GM19240 (cell line): Measurements from ENCODE around the gene STX8.
"Not testable (repeated sequence)": the region's sequence is repeated elsewhere in the genome, so short reads cannot be mapped to it uniquely, and the experiment has no call there.

Experiments
- DNase-seq: peaks from one replicate; pipeline ENCODE4 v3.0.0; 2011; ENCODE audit warnings: low spot score; ENCODE audit not compliant: insufficient read length

Gene STX8

DNA sequence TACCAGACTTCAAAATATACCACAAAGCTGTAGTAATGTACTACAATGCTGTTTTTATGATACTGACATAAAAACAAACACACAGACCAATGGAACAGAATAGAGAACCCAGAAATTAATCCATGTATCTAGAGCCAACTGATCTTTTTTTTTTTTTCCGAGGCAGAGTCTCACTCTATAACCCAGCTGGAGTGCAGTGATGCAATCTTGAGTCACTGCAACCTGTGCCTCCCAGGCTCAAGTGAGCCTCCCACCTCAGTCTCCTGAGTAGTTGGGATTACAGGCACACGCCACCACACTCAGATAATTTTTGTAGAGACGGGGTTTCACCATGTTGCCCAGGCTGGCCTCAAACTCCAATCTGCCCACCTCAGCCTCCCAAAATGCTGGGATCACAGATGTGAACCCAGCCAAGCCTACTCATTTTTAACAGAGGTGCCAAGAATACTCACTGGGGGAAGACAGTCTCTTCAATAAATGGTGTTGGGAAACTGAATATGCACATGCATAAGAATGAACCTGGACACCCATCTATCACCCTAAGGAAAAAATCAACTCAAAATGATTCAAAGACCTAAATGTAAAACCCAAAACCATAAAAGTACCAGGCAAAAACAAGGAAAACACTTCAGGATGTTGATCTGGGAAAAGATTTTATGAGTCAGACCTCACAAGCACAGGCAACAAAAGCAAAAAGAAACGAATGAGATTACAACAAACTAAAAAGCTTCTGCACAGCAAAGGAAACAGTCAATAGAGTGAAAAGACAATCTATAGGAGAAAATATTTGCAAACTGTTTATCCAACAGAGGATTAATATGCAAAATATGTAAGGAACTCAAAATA is 63.1 kb downstream of the STX8 start:
- DNase-seq: no peak

DNA sequence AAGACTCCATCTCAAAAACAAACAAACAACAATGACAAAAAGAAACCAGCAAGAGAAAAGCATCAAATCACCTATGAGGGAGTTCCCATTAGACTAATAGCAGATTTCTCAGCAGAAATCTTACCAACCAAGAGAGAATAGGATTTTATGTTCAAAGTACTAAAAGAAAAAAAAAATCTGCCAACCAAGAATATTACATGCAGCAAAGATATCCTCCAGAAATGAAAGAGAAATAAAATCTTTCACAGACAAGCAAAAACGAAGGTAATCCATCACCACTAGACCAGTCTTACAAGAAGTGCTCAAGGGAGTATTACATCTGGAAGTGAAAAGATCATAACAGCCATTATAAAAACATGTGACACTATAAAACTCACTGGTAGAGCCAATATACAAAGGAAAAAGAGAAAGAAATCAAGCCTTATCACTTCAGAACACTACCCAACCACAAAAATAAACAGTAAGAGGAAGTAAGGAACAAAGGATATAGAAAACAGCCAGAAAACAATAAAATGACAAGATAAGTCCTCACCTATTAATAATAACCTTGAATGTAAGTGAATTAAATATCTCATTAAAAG is 66.3 kb downstream of the STX8 start:
- DNase-seq: no peak

DNA sequence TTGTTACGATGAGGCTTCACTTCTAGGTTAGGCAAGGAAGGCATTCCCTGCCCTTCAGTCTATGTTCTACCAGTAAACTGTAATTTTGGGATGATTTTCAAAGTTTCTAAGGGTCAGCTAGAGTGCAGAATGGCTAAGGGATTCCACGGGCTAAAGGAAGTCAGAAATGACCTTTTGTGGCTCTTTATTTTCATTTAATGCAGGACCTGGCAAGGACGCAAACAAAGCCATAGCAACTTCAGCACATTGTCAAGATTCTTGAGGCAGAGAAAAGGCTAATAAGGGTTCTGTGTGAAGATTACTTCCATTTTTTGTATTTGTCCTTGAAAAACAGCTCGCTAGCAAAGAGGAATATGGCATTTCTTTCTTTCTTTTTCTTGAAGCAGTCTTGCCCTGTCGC is 76.6 kb downstream of the STX8 start:
- no peak for DNase-seq

DNA sequence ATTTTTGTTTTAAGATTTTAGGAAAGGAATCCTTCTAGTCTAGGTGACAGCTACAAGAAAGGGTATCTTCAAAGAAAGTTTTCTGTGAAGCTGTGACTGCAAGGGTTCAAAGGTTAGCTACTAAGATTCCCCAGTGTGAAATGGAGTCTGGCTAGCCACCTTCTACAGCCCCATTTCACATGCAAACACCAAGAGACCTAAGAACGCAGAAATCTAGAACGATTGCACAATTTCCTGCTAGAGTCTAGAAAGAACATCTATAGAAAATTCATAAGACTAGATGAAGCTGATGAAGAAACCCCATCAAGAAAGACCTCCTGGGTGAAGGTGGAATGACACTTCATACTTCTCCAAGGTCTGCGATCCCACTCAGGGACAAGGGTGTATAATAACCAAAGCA is 77.1 kb downstream of the STX8 start:
- no peak for DNase-seq

DNA sequence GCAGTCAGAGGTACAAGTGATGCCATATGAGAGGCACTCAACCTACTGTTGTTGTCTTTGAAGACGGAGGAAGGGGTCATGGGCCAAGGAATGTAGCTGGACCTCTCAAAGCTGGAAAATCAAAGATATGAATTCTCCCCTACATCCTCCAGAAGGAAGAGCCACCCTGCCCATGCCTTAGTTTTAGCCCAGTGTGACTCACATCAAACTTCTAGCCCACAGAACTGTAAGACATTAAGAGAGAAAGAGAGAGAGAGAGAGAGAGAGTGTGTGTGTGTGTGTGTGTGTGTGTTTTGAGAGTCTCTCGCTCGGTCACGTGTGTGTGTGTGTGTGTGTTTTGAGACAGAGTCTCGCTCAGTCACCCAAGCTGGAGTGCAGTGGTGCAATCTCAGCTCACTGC is 87.1 kb downstream of the STX8 start:
- no peak for DNase-seq

DNA sequence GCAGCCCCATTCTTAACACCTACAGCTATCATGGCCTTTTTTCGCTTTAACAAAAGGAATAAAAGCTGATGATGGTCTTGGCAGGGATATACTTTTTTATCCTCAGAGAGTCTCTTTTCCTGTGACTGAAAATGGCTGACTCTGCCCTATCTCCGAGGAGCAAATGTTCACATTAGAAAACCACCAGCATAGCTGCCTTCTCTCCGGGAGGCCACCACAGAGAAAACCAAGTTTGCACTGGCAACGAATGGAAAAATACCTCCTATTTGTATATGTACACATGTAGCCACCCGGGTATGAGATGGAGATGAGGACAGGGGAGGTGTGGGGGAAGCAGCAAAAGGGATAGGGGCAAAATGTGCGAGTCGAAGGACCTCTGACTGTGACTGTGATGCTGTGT is 88.2 kb downstream of the STX8 start:
- DNase-seq: no peak

DNA sequence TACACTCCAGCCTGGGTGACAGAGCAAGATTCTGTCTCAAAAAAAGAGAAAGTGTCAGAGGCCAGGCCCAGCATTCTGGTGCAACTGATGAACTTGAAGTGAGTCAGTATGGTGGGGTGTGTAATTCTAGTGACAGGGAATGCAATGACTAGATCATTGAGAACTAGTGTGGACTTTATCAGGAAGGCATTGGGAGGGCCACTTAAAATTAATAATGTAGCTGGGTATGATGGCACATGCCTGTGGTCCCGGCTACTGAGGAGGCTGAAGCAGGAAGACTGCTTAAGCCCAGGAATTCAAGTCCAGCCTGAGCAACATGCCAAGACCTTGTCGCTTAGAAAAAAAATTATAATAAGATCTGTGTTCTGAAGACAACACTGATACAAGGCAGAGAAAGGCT is 90.8 kb downstream of the STX8 start:
- DNase-seq: no peak

DNA sequence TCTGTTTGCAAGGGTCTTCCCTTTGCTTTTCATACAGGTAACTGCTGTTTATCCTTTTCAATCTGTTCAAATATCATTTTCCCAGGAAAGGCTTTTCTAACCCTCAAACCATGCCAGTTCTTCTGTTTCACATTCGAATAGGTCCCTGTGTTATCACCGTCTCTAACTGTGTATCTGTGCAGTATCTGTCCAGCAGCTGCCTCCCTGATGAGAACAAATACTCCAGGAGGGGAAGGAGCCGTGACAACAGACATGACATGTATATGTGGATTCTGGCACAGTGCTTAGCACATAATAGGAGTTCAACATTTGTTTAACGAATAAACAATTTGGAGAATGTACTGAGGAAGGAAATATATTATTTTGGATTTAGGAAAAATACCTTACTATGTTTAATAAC is 95.7 kb downstream of the STX8 start:
- no peak for DNase-seq

DNA sequence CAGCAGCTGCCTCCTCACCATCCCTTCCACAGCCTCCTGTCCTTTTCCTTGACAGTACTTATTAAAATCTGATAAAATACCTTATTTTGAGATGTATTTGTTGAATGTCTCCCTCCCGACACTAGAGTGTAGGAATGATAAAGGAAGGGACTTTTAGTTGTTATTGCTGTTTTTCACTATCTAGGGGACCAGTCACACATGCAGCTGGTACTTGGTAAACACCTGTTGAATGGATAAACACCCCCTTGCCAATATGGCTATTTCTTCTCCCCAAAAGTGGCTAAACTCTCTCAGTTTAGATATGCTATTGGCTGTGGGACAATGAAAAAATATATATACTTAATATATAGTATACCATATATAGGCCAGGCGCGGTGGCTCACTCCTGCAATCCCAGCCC is 96.7 kb downstream of the STX8 start:
- no peak for DNase-seq

DNA sequence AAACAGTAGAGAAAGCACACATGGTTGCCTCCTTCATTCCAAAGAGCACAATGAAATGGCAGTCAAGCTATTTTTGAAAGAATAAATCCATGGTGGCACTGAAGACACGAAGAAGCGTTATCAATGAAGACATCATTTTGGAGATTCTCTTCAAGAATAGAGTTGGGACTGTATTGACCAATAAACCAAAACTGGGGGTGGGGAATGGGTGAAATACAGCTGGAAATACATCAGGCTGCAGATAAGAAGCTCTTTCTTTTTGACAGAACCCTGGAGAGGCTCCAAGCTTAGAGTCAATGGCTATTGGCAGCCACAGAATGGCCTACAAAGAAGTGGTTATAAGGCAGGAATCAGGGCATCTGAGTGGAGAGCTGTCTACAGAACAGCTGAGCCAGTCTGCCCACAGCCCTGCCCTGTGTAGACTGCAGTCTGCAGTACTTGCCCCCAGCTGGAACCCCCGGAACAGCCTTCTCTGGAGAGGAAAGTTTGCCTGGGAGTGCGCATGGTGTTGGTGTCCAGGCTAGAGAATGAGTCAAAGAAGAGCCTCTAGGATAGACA is 100.4 kb downstream of the STX8 start:
- no peak for DNase-seq

DNA sequence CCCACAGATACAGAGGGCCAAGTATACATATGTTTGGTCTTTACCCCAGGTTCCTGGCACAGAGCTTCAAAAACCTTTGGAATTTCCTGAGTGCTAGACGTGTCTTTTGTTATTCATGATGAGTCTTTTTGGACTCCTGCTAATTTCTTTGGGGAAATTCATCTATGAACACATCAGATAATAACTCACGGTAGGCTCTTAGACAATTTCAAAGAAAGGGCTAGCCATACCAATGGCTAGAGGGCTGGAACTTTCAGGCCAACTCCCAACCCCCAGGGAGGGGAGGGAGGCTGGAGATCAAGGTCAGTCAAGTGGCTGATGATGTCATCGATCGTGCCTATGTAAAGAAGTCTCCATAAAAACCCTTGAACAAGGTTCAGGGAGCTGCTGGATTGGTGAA is 101.9 kb downstream of the STX8 start:
- no peak for DNase-seq

DNA sequence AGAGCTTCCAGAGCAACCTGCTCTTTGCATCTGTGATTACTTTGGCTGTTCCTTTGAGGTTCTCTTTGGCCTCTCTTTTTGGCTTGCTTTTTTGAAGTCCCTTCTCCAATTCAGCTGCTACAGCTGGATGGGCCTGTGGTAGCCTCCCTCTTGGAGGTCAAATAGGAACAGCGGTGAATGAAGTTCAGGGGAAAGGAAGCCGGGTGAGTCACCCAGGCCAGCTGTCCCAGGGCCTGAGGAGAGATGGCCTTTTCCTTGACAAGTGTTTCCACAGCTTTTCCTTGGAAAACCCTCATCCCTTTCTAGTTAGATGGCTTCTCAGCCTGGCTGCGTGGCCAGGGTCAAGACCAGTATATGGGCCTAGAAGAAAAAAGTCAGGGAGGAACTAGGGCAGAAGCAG is 103.1 kb downstream of the STX8 start:
- DNase-seq: no peak

DNA sequence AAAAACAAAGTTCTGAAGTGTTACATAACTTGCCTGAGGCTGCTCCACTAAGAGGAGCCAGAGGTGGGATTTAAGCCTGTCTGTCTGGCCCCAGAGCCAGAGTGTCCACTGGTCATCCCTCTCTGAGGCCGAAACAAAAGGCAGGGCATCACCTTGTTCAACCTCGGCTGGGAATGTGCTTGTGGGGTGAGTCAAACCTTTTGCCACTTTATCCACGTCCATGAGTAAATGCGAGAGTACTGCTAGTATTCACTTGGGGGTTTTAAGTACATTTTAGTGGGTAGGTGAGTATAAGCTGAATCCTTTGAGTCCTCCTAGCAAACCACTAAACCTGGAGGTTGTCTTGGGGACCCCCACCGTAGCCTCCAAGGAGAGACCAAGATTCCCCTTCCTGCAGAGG is 103.5 kb downstream of the STX8 start:
- DNase-seq: no peak

DNA sequence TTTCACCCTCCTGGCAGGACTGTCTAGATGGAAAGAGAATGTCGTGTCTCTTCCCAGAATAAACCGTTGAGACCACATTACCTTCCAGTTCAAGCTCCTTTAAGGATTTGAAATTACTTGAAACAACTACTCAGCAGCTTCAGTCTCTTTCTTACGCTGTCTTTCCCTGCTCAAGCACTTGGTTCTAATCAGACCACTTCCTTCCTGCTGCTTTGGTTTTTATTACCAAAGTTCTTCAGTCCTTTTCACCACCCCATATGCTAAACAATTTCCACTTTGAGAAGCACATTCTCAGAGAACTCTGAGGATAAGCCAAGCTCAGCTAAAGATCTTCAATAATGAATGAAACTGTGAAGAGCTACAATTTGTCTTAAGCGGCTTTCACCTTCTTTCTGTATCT is 105.4 kb downstream of the STX8 start:
- DNase-seq: no peak

DNA sequence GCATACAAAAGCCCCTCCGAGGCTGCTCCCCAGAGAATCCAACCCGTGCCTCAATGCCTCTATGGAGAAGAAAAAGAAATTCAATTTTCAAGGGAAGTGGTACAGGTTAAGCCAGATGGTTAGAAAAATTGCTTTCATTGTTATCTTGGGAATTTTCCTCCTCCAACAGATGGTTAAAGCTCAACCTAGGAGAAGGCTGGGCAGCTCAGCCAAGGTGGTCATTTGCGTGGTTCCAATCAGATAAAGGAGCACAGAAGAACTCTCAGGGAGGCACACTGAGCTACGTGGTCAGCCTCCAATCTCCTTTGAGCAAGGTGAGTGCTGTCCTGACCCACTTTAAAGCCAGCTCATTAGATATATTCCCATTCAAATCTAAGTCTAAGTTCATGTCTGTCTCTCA is 106.7 kb downstream of the STX8 start:
- DNase-seq: no peak

DNA sequence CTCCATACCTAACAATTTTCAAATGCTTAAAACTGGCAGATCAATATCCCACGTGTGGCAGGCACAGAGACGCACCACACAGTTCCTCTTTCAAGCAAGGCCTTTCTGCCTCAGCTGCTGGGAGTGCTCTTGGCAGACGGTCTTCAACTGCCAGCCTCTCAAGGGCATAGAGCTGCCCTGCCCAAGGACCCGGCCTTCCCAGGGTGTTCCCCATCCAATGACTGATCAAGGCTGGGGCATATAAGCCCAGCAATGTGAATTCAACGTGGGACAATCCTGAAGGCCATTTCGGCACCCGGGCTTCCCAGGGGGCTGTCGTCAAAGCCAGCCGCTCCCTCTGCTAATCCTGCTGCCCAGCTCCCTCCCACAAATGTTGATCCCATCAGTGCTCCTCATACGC is 107.1 kb downstream of the STX8 start:
- DNase-seq: no peak

DNA sequence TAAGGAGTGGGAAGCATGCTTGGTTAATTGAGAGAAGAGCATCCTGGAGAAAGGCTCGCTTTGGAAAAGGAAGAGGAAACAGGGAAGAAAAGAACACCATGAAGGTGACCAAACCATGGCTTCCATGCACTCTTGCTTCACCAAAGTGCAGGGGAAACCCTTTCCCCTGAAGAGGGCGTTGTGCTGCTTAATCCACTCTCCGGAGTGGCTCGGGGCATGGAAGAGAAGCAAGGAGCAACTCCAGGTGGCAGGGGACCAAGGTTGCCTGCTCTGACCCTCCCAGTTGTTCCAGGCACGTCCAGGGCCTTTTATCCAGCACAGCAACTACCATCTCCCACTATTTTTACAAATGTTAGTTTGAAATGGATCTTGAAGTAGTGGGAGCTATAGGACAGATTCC is 108.1 kb downstream of the STX8 start:
- no peak for DNase-seq

DNA sequence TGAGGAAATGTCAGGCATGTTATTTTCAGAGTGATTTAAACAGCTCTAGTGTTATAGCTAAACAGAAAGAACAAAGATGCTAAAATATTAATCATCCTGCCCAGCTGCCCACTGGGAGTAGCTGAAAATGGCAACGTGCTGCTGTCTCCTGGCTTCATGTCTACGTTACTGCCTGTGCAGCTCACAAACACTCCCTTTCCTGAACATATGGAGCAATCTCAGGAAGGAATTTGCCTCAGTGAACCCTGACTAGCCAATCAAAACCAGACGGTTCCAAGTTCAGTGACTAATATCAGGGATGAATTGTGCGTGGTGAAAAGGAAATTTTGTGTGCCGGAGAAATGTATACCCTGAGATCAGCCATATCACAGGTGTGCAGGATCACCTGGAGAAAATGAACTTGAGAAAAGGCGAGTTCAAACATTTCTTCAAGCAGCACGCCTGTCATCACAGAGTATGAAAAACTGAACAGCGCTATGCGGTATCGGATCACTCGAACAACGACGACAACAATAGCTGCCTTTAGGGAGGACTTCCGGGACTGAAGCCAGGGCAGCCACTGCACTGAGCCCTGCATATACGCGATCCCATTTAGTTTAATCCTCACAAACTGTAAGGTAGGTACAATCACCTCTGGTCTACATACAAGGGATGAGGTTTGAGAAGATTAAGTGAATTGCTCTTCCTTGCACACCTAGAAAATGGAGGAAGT is 110.3 kb downstream of the STX8 start:
- no peak for DNase-seq

DNA sequence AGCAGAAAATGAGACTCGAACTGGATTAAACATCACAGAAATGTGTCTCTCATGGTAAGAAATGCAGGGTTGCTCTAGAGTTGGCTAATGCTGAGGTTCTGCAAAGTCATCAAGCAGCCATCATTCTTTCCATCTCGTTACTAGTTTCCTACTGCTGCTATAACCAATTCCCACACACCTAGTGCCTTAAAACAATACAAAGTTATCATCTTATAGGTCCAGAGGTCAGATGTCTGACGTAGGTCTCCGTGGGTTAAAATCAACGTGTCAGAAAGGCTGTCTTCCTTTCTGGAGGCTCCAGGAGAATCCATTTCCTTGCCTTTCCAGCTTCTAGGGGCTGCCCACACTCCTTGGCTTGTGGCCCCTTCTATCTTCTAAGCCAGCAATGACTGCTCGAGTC is 118.6 kb downstream of the STX8 start:
- DNase-seq: no peak

DNA sequence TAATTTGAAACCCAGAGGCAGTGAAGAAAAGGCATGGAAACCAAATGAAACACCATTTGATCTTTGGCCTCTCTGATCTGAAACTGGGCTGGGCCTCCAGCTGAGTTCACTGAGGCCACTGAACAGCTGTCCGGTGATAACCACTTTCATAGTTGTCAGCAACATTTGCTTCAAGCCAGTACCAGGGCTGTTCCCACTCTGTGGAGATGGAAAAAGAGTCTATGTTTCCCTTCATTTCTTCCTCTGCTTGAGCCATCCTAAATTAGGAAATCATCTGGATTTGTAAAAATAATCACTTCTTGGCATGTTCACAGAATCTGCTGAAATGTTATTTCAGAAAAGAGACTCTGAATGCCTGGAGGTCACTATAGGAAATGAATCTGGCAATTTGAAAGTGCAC is 119.3 kb downstream of the STX8 start:
- no peak for DNase-seq

DNA sequence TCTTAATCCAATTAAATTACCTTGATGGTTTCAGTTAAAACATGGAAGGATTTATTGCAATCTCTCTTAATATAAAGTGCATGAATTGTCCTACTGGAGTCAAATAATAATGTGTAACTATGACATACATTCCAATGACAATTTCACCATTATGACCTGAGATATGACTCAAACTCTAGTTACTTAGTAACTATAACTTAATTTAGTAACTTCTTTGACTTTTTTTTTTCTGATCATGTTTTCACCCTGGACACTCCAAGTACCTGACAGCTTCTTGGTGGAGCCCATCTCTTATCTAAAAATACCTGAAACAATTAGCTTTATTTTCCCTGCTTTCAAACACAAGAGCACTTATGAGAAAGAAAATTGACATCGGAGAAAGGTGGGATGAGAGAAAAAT is 123.7 kb downstream of the STX8 start:
- DNase-seq: no peak

DNA sequence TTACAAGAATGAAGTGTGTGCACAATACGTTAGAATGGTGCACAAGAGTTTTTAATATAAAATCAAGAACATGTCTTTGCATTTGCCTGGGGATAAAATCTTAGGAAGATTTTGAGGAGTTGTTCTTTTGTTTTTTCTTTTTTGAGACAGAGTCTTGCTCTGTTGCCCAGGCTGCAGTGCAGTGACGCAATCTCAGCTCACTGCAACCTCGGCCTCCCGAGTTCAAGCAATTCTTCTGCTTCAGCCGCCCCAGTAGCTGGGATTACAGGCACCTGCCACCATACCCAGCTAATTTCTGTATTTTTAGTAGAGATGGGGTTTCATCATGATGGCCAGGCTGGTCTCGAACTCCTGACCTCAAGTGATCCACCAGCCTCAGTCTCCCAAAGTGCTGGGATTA is 128.3 kb downstream of the STX8 start:
- not testable (repeated sequence) for DNase-seq
